Liver (tissue), 2 donors: Measurements from ENCODE around the gene GIMAP8.

Experiments used
- CTCF ChIP-seq: fragments of 150-350 bp; IDR thresholded peaks from 2 replicates; pipeline ENCODE4 v1.5.1; 2017; ENCODE audit warnings: improper control_type of control experiment, low read depth, low read length; ENCODE audit not compliant: missing input control
- REST ChIP-seq: IDR thresholded peaks from 2 replicates; pipeline ENCODE4 v1.6.1; 2016; ENCODE audit warnings: antibody characterized with exemption, mild to moderate bottlenecking
- donor health status: healthy.

GRCh38 chr7:150503581-150503980 is 53.2 kb downstream of the GIMAP8 start:
- TF ChIP-seq CTCF (no peak), REST (no peak)
